ENCODE results near the gene BRMS1. TPM values are rescaled to one million over a fixed set of nuclear protein-coding genes. Genes with fewer than 3 reads are reported as not detected.
A peak's percentile ranks its signal among the peaks of the same experiment; 100 is the strongest.
"Not testable (repeated sequence)": the region's sequence is repeated elsewhere in the genome, so short reads cannot be mapped to it uniquely, and the experiment has no call there.

The BRMS1 gene
- total and polyA plus RNA-seq, 2 experiments from 2014 or later, result 46.2 to 65.9 TPM

GRCh38 chr11:66312549-66313320, 32.2 kb downstream of the BRMS1 start:
- in situ Hi-C loops (cut with MboI), result no loop called here
- Histone ChIP-seq H4K20me1 (ENCODE audit: insufficient read depth) (no peaks in the 10 kb centered on the region), H3K9ac (peak overlapping the region; percentile 94), H3F3A (ENCODE audit: insufficient read depth) (peaks cover 9% of the 10 kb centered on the region), H2AFZ (peak overlapping the region; percentile 70), H3K27ac (peak overlapping the region; percentile 94), H3K4me2 (ENCODE audit: unreplicated experiment) (peak overlapping the region; percentile 97), H3K9me3 (ENCODE audit: low read depth) (no peaks in the 10 kb centered on the region), H3K4me3 (peak overlapping the region; percentile 87), H3K4me1 (ENCODE audit: insufficient read depth) (peaks cover 7% of the 10 kb centered on the region), H3K9me2 (ENCODE audit: insufficient read depth) (no peaks in the 10 kb centered on the region), H3K27me3 (replicated peaks; ENCODE audit: insufficient read depth) (no peaks in the 10 kb centered on the region), H3K79me2 (ENCODE audit: insufficient read depth) (peaks cover 32% of the 10 kb centered on the region), H3K36me3 (ENCODE audit: low read depth) (no peaks in the 10 kb centered on the region)
- peak; percentile 100 for DNase-seq
- 0 to 1% methylated on average over 18 to 49 of the region's 52 CpGs for WGBS, 2 experiments (ENCODE audit: low coverage in 1 of 2, low lambda C conversion rate in 2 of 2, missing lambda C conversion rate in 2 of 2)
- TF ChIP-seq EZH2 (IDR thresholded peaks at IDR 0.05; ENCODE audit: insufficient read depth, poor library complexity, severe bottlenecking), result no peak
- no peak for TF ChIP-seq EZH2phosphoT487 (IDR thresholded peaks at IDR 0.05; ENCODE audit: insufficient read depth, low read depth)

GRCh38 chr11:66311965-66312548, 32.8 kb downstream of the BRMS1 start:
- Histone ChIP-seq H4K20me1 (ENCODE audit: insufficient read depth) (no peaks in the 10 kb centered on the region), H2AFZ (peak overlapping the region; percentile 70), H3K27ac (peak overlapping the region; percentile 70), H3K27me3 (replicated peaks; ENCODE audit: insufficient read depth) (no peaks in the 10 kb centered on the region), H3K79me2 (ENCODE audit: insufficient read depth) (peaks cover 32% of the 10 kb centered on the region), H3K4me3 (peak overlapping the region; percentile 67), H3K36me3 (ENCODE audit: low read depth) (no peaks in the 10 kb centered on the region), H3K4me2 (ENCODE audit: unreplicated experiment) (peak overlapping the region; percentile 77), H3K4me1 (ENCODE audit: insufficient read depth) (0 out of 2 replicates have a peak, but pooled peaks cover under 1% of the 10 kb centered on the region), H3K9ac (peak overlapping the region; percentile 71), H3F3A (ENCODE audit: insufficient read depth) (peaks cover 9% of the 10 kb centered on the region), H3K9me2 (ENCODE audit: insufficient read depth) (no peaks in the 10 kb centered on the region), H3K9me3 (ENCODE audit: low read depth) (no peaks in the 10 kb centered on the region)
- 0 to 1% methylated on average over 30 to 44 of the region's 44 CpGs for WGBS, 2 experiments (ENCODE audit: low coverage in 1 of 2, low lambda C conversion rate in 2 of 2, missing lambda C conversion rate in 2 of 2)
- no peak for TF ChIP-seq EZH2phosphoT487 (IDR thresholded peaks at IDR 0.05; ENCODE audit: insufficient read depth, low read depth)
- TF ChIP-seq EZH2 (IDR thresholded peaks at IDR 0.05; ENCODE audit: insufficient read depth, poor library complexity, severe bottlenecking), result no peak
- in situ Hi-C loops (cut with MboI), result no loop called here
- peak; percentile 97 for DNase-seq

GRCh38 chr11:66311470-66311964, 33.4 kb downstream of the BRMS1 start:
- no peaks in the 10 kb centered on the region for H3K9me2 ChIP-seq (ENCODE audit: insufficient read depth)
- no peaks in the 10 kb centered on the region for H3K4me1 ChIP-seq (ENCODE audit: insufficient read depth)
- H3F3A ChIP-seq (ENCODE audit: insufficient read depth), result peaks cover 9% of the 10 kb centered on the region
- TF ChIP-seq EZH2phosphoT487 (IDR thresholded peaks at IDR 0.05; ENCODE audit: insufficient read depth, low read depth) (no peak), EZH2 (IDR thresholded peaks at IDR 0.05; ENCODE audit: insufficient read depth, poor library complexity, severe bottlenecking) (no peak)
- no peaks in the 10 kb centered on the region for H4K20me1 ChIP-seq (ENCODE audit: insufficient read depth)
- no peaks in the 10 kb centered on the region for H3K27me3 ChIP-seq (replicated peaks; ENCODE audit: insufficient read depth)
- H3K9ac ChIP-seq, result peak overlapping the region; percentile 71
- H3K79me2 ChIP-seq (ENCODE audit: insufficient read depth), result peaks cover 29% of the 10 kb centered on the region
- H2AFZ ChIP-seq, result peak overlapping the region; percentile 70
- H3K4me2 ChIP-seq (ENCODE audit: unreplicated experiment), result peak overlapping the region; percentile 77
- DNase-seq, result no peak
- H3K36me3 ChIP-seq (ENCODE audit: low read depth), result no peaks in the 10 kb centered on the region
- in situ Hi-C loops (cut with MboI), result no loop called here
- H3K4me3 ChIP-seq, result peak overlapping the region; percentile 67
- 23 to 30% methylated on average over 26 of the region's 26 CpGs for WGBS, 2 experiments (ENCODE audit: low coverage in 1 of 2, low lambda C conversion rate in 2 of 2, missing lambda C conversion rate in 2 of 2)
- H3K27ac ChIP-seq, result peak overlapping the region; percentile 70
- H3K9me3 ChIP-seq (ENCODE audit: low read depth), result no peaks in the 10 kb centered on the region

GRCh38 chr11:66310803-66311440, 34.0 kb downstream of the BRMS1 start:
- H3K9me2 ChIP-seq (ENCODE audit: insufficient read depth); H3K4me2 ChIP-seq (ENCODE audit: unreplicated experiment); H4K20me1 ChIP-seq (ENCODE audit: insufficient read depth); H3K4me3 ChIP-seq; DNase-seq; H3K36me3 ChIP-seq (ENCODE audit: low read depth); H3K9ac ChIP-seq; H3F3A ChIP-seq (ENCODE audit: insufficient read depth); H3K4me1 ChIP-seq (ENCODE audit: insufficient read depth); in situ Hi-C loops (cut with MboI); H3K27ac ChIP-seq; H3K9me3 ChIP-seq (ENCODE audit: low read depth); H2AFZ ChIP-seq; H3K27me3 ChIP-seq (replicated peaks; ENCODE audit: insufficient read depth): not testable (repeated sequence)
- peaks cover 23% of the 10 kb centered on the region for H3K79me2 ChIP-seq (ENCODE audit: insufficient read depth)
- 69 to 74% methylated on average over 18 of the region's 18 CpGs for WGBS, 2 experiments (ENCODE audit: low coverage in 1 of 2, low lambda C conversion rate in 2 of 2, missing lambda C conversion rate in 2 of 2)
